ENCODE data around the gene LCE5A. TPM values are rescaled to one million over a fixed set of nuclear protein-coding genes. Genes with fewer than 3 reads are reported as not detected.

LCE5A gene
- total and polyA plus RNA-seq, 2 donors (not counting 3 experiments of a cell fraction or from before 2014, with no cell fraction given): not detected

- no peak for FAIRE-seq
- Histone ChIP-seq H3K4me3 (replicated peaks in 1 of 3; ENCODE audit: insufficient read depth in 1 of 3, low read depth in 1 of 3, low read length in 3 of 3) (no peak overlapping the region), H3K9me1 (replicated peaks; ENCODE audit: control insufficient read depth, extremely low read depth, insufficient read depth, low read length) (no peaks in the 10 kb centered on the region), H3K27me3 (ENCODE audit: control insufficient read depth in 2 of 2, insufficient read depth in 2 of 2, low read length in 2 of 2) (no peaks in the 10 kb centered on the region), H3K4me2 (ENCODE audit: insufficient read depth, low read length) (no peak overlapping the region), H3K79me2 (ENCODE audit: control insufficient read depth, insufficient read depth, low read length) (no peaks in the 10 kb centered on the region), H3K9ac (replicated peaks; ENCODE audit: extremely low read depth, insufficient read depth, low read length) (no peak overlapping the region), H3K36me3 (ENCODE audit: control insufficient read depth in 2 of 2, extremely low read depth in 1 of 2, insufficient read depth in 2 of 2, low read length in 2 of 2) (no peaks in the 10 kb centered on the region), H2AFZ (ENCODE audit: low read depth, low read length) (no peak overlapping the region), H3K27ac (ENCODE audit: insufficient read depth, low read depth, low read length) (no peak overlapping the region), H3K4me1 (ENCODE audit: control insufficient read depth, extremely low read depth, insufficient read depth, low read length) (no peaks in the 10 kb centered on the region), H4K20me1 (replicated peaks; ENCODE audit: control insufficient read depth, extremely low read depth, insufficient read depth, low read length) (no peaks in the 10 kb centered on the region), H3K9me3 (replicated peaks; ENCODE audit: control insufficient read depth, insufficient read depth, low read length) (no peaks in the 10 kb centered on the region)
- dilution Hi-C loops (cut with MboI; ENCODE audit: extremely low pct_ligation_motif_present, low sequenced_read_pairs): no loop called here
- no peak for DNase-seq (ENCODE audit: low read depth, low spot score)
- no TSS peak for BruUV-seq (replicated peaks)
- intact Hi-C loops (cut with micrococcal nuclease): no loop called here
- CTCF ChIA-PET: interaction anchor here (1.0 to 8.4 kb wide), 2 partner anchors 42 to 47 kb away, joined by 3 to 181 read pairs; no protein-coding TSS in a partner anchor
- POLR2A ChIA-PET: no interaction called here
- TF ChIP-seq JUN (IDR thresholded peaks at IDR 0.05; ENCODE audit: borderline replicate concordance, insufficient read depth, insufficient read length, low read depth): no peak
- no peak for TF ChIP-seq FOS (IDR thresholded peaks at IDR 0.05; ENCODE audit: borderline replicate concordance, insufficient read depth, low read length)
- TF ChIP-seq MYC (IDR thresholded peaks at IDR 0.05; ENCODE audit: low read depth, low read length): no peak
- TF ChIP-seq POLR2A (IDR thresholded peaks at IDR 0.05; ENCODE audit: low read depth, low read length): no peak
- TF ChIP-seq GATA2 (IDR thresholded peaks at IDR 0.05; ENCODE audit: insufficient read depth, insufficient read length, low read depth, low read length): no peak
- no peak for TF ChIP-seq MAX (IDR thresholded peaks at IDR 0.05; ENCODE audit: insufficient read depth, insufficient read length)
- no peak for TF ChIP-seq POLR2AphosphoS5 (IDR thresholded peaks at IDR 0.05; ENCODE audit: insufficient read depth, low read depth, low read length)
- no peak for TF ChIP-seq EZH2 (IDR thresholded peaks at IDR 0.05; ENCODE audit: borderline replicate concordance, low read depth, low read length, severe bottlenecking)
- TF ChIP-seq CTCF (IDR thresholded peaks at IDR 0.05; ENCODE audit: extremely low read depth in 1 of 2, insufficient read depth in 1 of 2, low read depth in 1 of 2, low read length in 2 of 2): no peak
Observed at GRCh38 chr1:152539901-152540300, 29.3 kb downstream of the LCE5A start.
